ENCODE measurements around the gene SMAD5. TPM values are rescaled to one million over a fixed set of nuclear protein-coding genes. Genes with fewer than 3 reads are reported as not detected.

SMAD5 gene
- total and polyA plus RNA-seq, 2 of the 4 experiments (the other 2 are of a cell fraction), result 37.4 to 101 TPM

- Histone ChIP-seq H4K91ac (ENCODE audit: insufficient read depth, low read depth, low read length) (no peak overlapping the region), H3K23ac (ENCODE audit: low read depth, low read length) (no peak overlapping the region), H3K14ac (replicated peaks; ENCODE audit: low read depth, low read length) (no peak overlapping the region), H2AK9ac (replicated peaks; ENCODE audit: low read depth, low read length, poor library complexity) (no peak overlapping the region), H3K9me3 (ENCODE audit: control insufficient read depth, insufficient read depth, low read length) (peaks cover 4% of the 10 kb centered on the region; the same call in 1 of the 2 replicates), H3K9me1 (ENCODE audit: insufficient read depth, low read length) (no peaks in the 10 kb centered on the region), H2BK120ac (ENCODE audit: low read depth, low read length) (no peak overlapping the region), H3K4me3 (ENCODE audit: insufficient read depth, low read depth, low read length) (no peak overlapping the region), H4K8ac (ENCODE audit: low read depth in 2 of 2, low read length in 2 of 2) (no peak overlapping the region), H3K27me3 (ENCODE audit: control insufficient read depth, insufficient read depth, low read length) (peaks cover 4% of the 10 kb centered on the region; the same call in 1 of the 2 replicates), H3K56ac (ENCODE audit: extremely low read depth, insufficient read depth, low read length) (no peak overlapping the region), H3K36me3 (ENCODE audit: control insufficient read depth, insufficient read depth, low read length) (no peaks in the 10 kb centered on the region), H2BK20ac (ENCODE audit: low read depth, low read length) (no peak overlapping the region), H2AK5ac (ENCODE audit: low read depth, low read length) (no peak overlapping the region), H3K79me1 (ENCODE audit: low read depth in 1 of 2, low read length in 2 of 2) (no peaks in the 10 kb centered on the region), H3K4me2 (ENCODE audit: low read depth, low read length) (no peak overlapping the region), H2BK5ac (ENCODE audit: low read depth, low read length, poor library complexity, severe bottlenecking) (no peak overlapping the region), H3K27ac (ENCODE audit: insufficient read depth, low read length) (no peak overlapping the region), H3K4ac (ENCODE audit: low read depth, low read length) (no peak overlapping the region), H2AFZ (replicated peaks; ENCODE audit: low read length, poor library complexity) (no peak overlapping the region), H2BK15ac (ENCODE audit: low read depth, low read length) (no peak overlapping the region), H3K18ac (ENCODE audit: low read depth, low read length) (no peak overlapping the region), H4K20me1 (ENCODE audit: insufficient read depth, low read length) (no peaks in the 10 kb centered on the region), H3K4me1 (ENCODE audit: control insufficient read depth, insufficient read depth, low read length) (no peaks in the 10 kb centered on the region), H3K9ac (ENCODE audit: low read depth, low read length) (no peak overlapping the region), H4K5ac (ENCODE audit: low read depth, low read length) (no peak overlapping the region)
- no peak for ATAC-seq (ENCODE audit: low read depth)
- ChIA-PET CTCF (no interaction called here), POLR2A (ENCODE audit: unreplicated experiment) (no interaction called here)
- DNase-seq, result no peak
- intact Hi-C loops (cut with micrococcal nuclease) (no loop called here), dilution Hi-C loops (cut with HindIII; ENCODE audit: low sequenced_read_pairs, unreplicated experiment) (no loop called here), in situ Hi-C loops (cut with MboI; ENCODE audit: low sequenced_read_pairs) (no loop called here)
- BruUV-seq (replicated peaks), result no TSS peak
- TF ChIP-seq CTCF (conservative IDR thresholded peaks at IDR 0.05; ENCODE audit: low read depth, low read length) (no peak), FOS (IDR thresholded peaks at IDR 0.05; ENCODE audit: low read depth, low read length) (no peak)
- WGBS, 2 experiments (ENCODE audit: extremely low coverage in 2 of 2, insufficient read length in 1 of 2), result no CpG with 5 or more reads among the region's 2 CpGs
Measured at GRCh38 chr5:136225796-136226195, 93.2 kb downstream of the SMAD5 start.
